Stimulated activated CD8-positive, alpha-beta memory T cell treated with anti-CD3 and anti-CD28 coated beads, Interleukin-7, amount 100 ng/mL, for 1 hour (primary cell): ENCODE results near the gene SYCP3.

Experiments
- DNase-seq, 2 donors: peaks; one replicate each; pipeline ENCODE4 v3.0.0-alpha.2; 2020; ENCODE audit warnings: low read depth in 2 of 2

Gene SYCP3

GRCh38 chr12:101738920-101739665 is at the start of gene SYCP3:
Gene SYCP3, minus strand, starts transcription at chr12:101739462. Its CDS starts 1,527 bp downstream, at chr12:101737935.
- no peak for DNase-seq

DNA sequence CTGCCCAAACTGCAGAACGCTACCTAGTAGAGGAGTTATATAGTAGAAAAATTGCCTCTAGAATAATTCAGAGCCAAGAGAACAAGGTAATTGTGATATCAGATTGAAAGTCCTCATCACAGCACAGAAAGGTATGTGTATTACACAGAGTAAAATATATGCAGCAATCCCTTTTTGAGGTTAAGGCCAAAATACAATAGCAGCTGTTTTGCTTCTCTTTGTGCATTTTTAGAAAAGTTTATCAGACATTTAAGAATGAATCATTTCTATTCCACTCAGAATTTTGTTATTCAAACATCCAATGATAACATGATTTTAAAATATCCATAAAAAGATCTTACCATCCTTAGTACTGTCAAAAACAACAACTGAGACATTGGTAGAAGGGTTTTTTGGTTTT is 46.4 kb upstream of the SYCP3 start:
- DNase-seq, result no peak

DNA sequence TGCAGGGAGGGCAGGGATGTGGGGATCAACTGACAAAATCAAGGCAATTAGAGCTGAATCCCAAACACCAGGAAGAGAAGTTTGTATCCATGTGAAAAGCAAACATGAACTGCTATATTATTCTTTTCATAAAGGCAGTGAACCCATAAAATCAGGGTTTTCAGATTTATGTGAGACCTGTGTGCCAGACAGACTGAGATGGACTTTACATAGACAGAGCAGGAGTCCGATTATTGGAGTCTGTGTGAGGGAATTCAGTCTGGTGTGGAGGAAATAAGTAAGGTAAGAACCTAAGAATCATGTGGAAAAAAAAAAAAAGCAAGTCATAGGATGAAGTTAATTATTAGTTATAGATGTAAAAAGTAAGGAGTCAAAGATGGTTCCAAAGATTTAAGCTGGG is 45.1 kb upstream of the SYCP3 start:
- no peak for DNase-seq

DNA sequence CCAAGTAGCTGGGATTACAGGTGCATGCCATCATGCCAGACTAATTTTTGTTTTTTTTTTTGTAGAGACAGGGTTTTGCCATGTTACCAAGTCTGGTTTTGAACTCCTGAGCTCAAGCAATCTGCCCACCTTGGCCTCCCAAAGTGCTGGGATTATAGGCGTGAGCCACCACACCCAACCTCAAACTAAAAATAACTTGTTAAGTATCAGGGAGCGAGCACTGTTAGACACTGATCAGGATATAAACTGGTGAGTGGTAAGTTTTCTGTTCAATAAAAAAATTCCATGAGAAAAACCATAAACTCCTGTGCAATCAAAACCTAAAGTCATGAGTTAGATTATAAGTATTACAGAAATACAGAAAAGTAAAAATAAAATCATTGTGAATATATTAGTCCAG is 44.6 kb upstream of the SYCP3 start:
- no peak for DNase-seq

GRCh38 chr12:101783150-101783549 is 43.9 kb upstream of the SYCP3 start:
- no peak for DNase-seq

GRCh38 chr12:101782273-101782731 is 43.0 kb upstream of the SYCP3 start:
- DNase-seq, result no peak

- DNase-seq, result no peak
These were observed 42.6 kb upstream of the SYCP3 start for GRCh38 chr12:101781834-101782233.

DNA sequence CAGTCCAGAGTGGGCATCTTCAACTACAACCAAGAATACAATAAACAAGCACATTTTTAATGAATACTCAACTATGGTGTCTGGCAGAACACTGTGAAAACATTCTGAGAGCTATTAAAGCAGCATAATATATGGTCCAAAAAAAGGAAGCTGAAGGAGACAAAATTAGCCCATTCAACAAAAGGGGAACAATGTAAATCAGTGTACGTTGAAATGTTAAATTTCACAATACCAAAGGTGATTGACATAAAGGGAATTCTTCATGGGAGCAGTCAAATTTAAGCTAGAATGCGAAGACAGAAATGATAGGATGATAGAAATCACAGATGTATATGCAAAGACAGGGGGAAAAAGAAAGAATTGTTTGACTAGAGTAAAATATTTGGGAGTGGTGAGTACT is 41.3 kb upstream of the SYCP3 start:
- no peak for DNase-seq

GRCh38 chr12:101779626-101780025 is 40.4 kb upstream of the SYCP3 start:
- DNase-seq, result no peak

DNA sequence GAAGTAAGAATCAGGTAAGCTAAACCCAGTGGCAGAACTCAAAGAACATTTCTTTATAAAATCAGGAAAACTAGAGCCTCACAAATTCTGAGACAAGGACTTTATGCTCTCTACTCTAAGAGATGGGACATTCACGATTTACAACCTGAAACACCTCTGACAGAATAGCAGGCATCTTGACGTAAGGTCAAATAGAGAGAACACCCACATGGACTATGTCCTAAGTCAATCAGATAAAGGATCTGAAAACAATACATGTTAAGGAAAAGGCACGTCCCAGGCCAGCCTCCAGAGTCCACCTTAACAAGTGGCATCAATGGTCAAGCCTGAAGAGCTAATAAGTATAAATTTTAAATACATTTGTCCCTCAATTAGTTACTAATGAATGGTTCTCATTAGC is 39.9 kb upstream of the SYCP3 start:
- no peak for DNase-seq

DNA sequence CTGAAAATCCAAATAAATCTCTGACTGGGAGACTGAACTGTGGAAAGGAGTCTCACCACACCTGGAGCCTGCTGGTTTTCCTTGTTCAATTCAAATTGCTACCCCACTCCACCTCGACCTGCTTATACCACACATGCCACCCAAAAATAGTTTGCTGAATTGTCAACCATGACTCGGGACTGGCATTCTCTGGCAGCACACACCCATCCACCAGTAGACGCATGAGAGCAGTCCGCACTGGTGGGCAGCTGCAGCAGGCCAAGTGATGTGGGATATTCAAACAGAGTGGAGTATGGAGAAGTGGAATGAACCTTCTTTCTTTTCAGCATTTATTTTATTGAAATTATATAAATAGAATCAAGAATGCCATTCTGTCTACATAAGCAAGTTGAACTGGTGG is 38.7 kb upstream of the SYCP3 start:
- DNase-seq, result no peak

GRCh38 chr12:101777485-101777884 is 38.2 kb upstream of the SYCP3 start:
- no peak for DNase-seq

- DNase-seq, result no peak
These were observed 36.6 kb upstream of the SYCP3 start for GRCh38 chr12:101775816-101776215.

- DNase-seq, result peak; percentile 17 to 40
These were observed 34.4 kb upstream of the SYCP3 start for GRCh38 chr12:101773650-101774162.

DNA sequence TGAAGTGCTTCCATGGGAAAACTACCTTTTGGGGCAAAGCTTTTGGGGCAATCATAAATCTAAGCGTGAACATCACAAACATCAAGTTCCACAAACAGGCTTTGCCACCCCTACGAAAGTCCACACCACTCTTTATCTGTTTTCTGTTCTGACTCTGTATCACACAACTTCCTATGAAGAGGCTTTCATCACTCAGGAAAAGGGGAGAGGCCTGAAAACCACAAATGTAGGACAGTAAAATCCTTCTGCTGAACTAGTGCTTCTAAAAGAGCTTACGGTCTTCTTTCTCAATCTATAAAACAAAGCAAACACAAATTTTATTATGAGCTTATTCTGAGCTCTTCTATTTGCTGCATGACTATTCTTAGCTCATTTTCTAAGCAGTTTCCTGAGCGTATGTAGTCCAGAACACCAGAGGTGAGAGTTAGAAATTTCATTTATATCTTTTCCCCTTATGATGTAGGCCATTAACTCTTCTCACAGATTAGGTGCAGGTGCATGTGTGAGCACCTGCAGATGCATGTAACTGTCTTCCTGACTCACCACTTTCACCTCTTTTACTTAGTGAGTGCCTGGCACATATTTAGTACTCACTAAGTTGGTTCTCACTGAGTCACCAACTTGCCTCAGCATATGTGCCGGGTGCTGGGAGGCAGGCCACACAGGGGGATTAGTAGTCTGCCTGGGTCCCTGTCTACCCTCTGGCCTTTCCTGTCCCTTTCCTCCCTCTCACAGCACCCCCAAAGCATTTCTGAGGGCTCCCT is 32.9 kb upstream of the SYCP3 start:
- no peak for DNase-seq

DNA sequence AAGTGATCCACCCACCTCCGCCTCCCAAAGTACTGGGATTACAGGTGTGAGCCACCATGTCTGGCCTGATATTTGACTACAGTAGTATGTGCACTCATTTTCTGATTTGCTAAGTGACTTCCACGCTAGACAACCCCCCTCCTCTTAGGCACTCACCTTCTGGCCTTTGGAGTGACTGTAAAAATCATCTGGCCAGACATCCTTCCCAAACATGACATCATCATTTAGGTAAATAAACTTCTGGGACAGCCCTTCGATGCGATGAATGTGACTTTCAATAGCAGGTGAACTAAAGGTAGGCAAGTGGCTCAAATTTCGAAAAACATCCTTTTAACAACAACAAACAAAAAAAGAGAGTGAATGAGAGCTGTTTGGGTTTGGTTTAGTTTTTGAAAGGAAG is 30.6 kb upstream of the SYCP3 start:
- DNase-seq, result no peak

DNA sequence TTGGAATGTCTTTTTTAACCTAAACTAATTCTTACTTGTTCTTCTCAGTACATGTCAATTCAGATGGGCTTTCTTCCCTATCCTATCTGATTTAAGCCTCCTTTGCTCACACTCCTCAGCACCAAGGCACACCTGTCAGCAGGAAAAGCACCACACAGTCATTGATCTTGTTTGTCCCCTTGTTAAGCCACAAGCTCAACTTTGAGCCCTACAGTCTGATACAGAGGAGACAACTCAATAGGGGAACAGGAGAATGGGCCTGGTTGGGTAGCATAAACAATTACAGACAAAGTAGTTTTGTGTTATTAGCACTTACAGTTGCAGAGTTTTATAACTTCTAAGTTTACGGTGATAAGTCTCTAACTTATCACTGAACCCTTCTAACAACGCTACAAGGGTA is 29.5 kb upstream of the SYCP3 start:
- no peak for DNase-seq

DNA sequence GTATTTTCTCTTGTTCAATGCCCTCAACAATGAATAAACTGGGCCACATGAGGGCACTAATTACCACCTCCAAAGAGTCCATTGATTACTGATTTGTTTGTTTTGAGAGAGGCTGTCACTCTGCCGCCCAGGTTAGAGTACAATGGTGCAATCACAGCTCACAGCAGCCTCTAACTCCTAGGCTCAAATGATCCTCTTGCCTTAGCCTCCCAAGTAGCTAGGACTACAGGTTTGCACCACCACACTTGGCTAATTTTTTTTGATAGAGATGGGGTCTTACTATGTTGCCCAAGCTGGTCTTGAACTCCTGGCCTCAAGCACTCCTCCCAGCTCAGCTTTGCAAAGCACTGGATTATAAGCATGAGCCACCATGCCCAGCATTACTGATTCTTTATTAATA is 28.3 kb upstream of the SYCP3 start:
- no peak for DNase-seq

GRCh38 chr12:101764051-101764792 is 25.0 kb upstream of the SYCP3 start:
- DNase-seq, result no peak

GRCh38 chr12:101763246-101763931 is 24.1 kb upstream of the SYCP3 start:
- no peak for DNase-seq

DNA sequence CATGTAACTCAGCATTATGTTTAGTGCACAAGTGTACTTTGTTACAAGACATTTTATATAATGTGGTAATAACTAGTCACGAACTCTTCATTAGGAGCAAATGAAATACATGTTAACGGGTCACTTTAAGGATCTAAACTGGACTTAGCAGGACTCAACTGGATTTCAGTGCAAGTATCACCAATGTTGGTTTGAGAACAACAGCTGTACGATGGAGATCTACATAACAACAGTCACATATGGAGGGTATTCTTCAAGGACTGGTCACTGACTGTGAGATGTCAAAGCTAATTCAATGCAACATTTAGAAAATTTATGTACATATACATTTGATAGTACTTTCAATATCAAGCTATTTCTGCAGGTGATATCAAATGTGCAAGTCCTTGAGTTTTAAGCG is 22.5 kb upstream of the SYCP3 start:
- DNase-seq, result no peak

- DNase-seq, result no peak
These were observed 22.1 kb upstream of the SYCP3 start for GRCh38 chr12:101761350-101761749.
